Measurements from ENCODE around the gene KIAA1217.

Gene KIAA1217

GRCh38 chr10:24375510-24375909 lies 166.6 kb downstream of the KIAA1217 start:
- no peak for DNase-seq

GRCh38 chr10:24376731-24377130 lies 167.8 kb downstream of the KIAA1217 start:
- no peak for DNase-seq

- no peak for DNase-seq
These were observed 169.4 kb downstream of the KIAA1217 start for GRCh38 chr10:24378126-24378920.

GRCh38 chr10:24381235-24382010 lies 172.5 kb downstream of the KIAA1217 start:
- no peak for DNase-seq

GRCh38 chr10:24382045-24382444 lies 173.1 kb downstream of the KIAA1217 start:
- DNase-seq = no peak

GRCh38 chr10:24382596-24382978 lies 173.6 kb downstream of the KIAA1217 start:
- no peak for DNase-seq

- no peak for DNase-seq
These were observed 174.2 kb downstream of the KIAA1217 start for GRCh38 chr10:24382979-24383663.

GRCh38 chr10:24383681-24384106 lies 174.8 kb downstream of the KIAA1217 start:
- no peak for DNase-seq

- no peak for DNase-seq
These were observed 176.0 kb downstream of the KIAA1217 start for GRCh38 chr10:24384954-24385353.

- DNase-seq = no peak
These were observed 176.8 kb downstream of the KIAA1217 start for GRCh38 chr10:24385776-24386175.

- DNase-seq = no peak
These were observed 181.3 kb downstream of the KIAA1217 start for GRCh38 chr10:24390146-24390700.

GRCh38 chr10:24390746-24391145 lies 181.8 kb downstream of the KIAA1217 start:
- DNase-seq = no peak

- DNase-seq = no peak
These were observed 184.3 kb downstream of the KIAA1217 start for GRCh38 chr10:24393201-24393600.

- DNase-seq = no peak
These were observed 185.7 kb downstream of the KIAA1217 start for GRCh38 chr10:24394461-24395190.

GRCh38 chr10:24396396-24396795 lies 187.5 kb downstream of the KIAA1217 start:
- no peak for DNase-seq

GRCh38 chr10:24397662-24398061 lies 188.7 kb downstream of the KIAA1217 start:
- DNase-seq = no peak

- DNase-seq = no peak
These were observed 195.6 kb downstream of the KIAA1217 start for GRCh38 chr10:24404567-24404966.

- DNase-seq = no peak
These were observed 196.7 kb downstream of the KIAA1217 start for GRCh38 chr10:24405635-24406034.

- DNase-seq = no peak
These were observed 198.0 kb downstream of the KIAA1217 start for GRCh38 chr10:24406809-24407483.

GRCh38 chr10:24407928-24408327 lies 199.0 kb downstream of the KIAA1217 start:
- DNase-seq = no peak

GRCh38 chr10:24408365-24408764 lies 199.4 kb downstream of the KIAA1217 start:
- no peak for DNase-seq

- no peak for DNase-seq
These were observed 205.7 kb downstream of the KIAA1217 start for GRCh38 chr10:24414597-24414996.
